Vagina (tissue), 2 donors: ENCODE results near the gene GJE1.
"Not testable (repeated sequence)": the region's sequence is repeated elsewhere in the genome, so short reads cannot be mapped to it uniquely, and the experiment has no call there.

Experiments used
- CTCF ChIP-seq, 3 experiments: fragments of 450-650 bp in 2 of 3; fragments of 200-600 bp in 1 of 3; sonication (generic) in 1 of 3; IDR thresholded peaks; one replicate each; pipeline ENCODE4 v1.5.1; 2017 to 2019; ENCODE audit warnings: antibody characterized with exemption in 3 of 3, mild to moderate bottlenecking in 2 of 3, moderate library complexity in 2 of 3
- POLR2A ChIP-seq, 2 donors: fragments of 450-650 bp; IDR thresholded peaks; one replicate each; pipeline ENCODE4 v1.6.1; 2017; ENCODE audit warnings: antibody characterized with exemption in 2 of 2, mild to moderate bottlenecking in 2 of 2, moderate library complexity in 2 of 2
- POLR2AphosphoS5 ChIP-seq, 2 donors: sonication (generic); formaldehyde crosslinking; IDR thresholded peaks; one replicate each; pipeline ENCODE4 v1.9.0; 2017; ENCODE audit warnings: antibody characterized with exemption in 2 of 2, mild to moderate bottlenecking in 2 of 2, low read depth in 1 of 2; ENCODE audit not compliant: insufficient read depth in 1 of 2

GRCh38 chr6:142104820-142105219, 27.9 kb upstream of the GJE1 start:
- not testable (repeated sequence) for TF ChIP-seq CTCF (IDR thresholded peaks at IDR 0.05); POLR2AphosphoS5 (IDR thresholded peaks at IDR 0.05; ENCODE audit: insufficient read depth in 1 of 2, low read depth in 1 of 2); POLR2A (IDR thresholded peaks at IDR 0.05)
